ACC112 (cell line): Measurements from ENCODE around the gene CLEC14A.
A peak's percentile ranks its signal among the peaks of the same experiment; 100 is the strongest.

Experiments used
- H2AFZ ChIP-seq: fragments of 200-600 bp; sonication (generic); one replicate; pipeline ENCODE4 v1.6.0; 2017; ENCODE audit warnings: antibody characterized with exemption, low read length; ENCODE audit not compliant: unreplicated experiment
- H3K27ac ChIP-seq: fragments of 200-600 bp; sonication (generic); 2 replicates; pipeline ENCODE4 v1.5.1; 2014; ENCODE audit warnings: low read depth, mild to moderate bottlenecking, antibody characterized with exemption, low read length, moderate library complexity
- H3K27me3 ChIP-seq: fragments of 200-600 bp; sonication (generic); 2 replicates; pipeline ENCODE4 v1.6.1; 2014; ENCODE audit warnings: mild to moderate bottlenecking, antibody characterized with exemption, low read length, moderate library complexity, mixed read lengths; ENCODE audit not compliant: insufficient read depth
- H3K36me3 ChIP-seq: fragments of 200-600 bp; sonication (generic); 2 replicates; pipeline ENCODE4 v1.6.1; 2016; ENCODE audit warnings: mild to moderate bottlenecking, antibody characterized with exemption, low read length, moderate library complexity, mixed read lengths; ENCODE audit not compliant: insufficient read depth
- H3K4me1 ChIP-seq: fragments of 200-600 bp; sonication (generic); one replicate; pipeline ENCODE4 v1.6.1; 2016; ENCODE audit warnings: low read length, mixed read lengths; ENCODE audit not compliant: insufficient read depth, unreplicated experiment, control insufficient read depth
- H3K4me3 ChIP-seq: fragments of 200-600 bp; sonication (generic); 2 replicates; pipeline ENCODE4 v1.5.1; 2014; ENCODE audit warnings: mild to moderate bottlenecking, low read depth, low read length
- H3K79me2 ChIP-seq: fragments of 200-600 bp; sonication (generic); one replicate; pipeline ENCODE4 v1.6.0; 2016; ENCODE audit warnings: low read length; ENCODE audit not compliant: control insufficient read depth, unreplicated experiment, insufficient read depth

CLEC14A gene, protein sequence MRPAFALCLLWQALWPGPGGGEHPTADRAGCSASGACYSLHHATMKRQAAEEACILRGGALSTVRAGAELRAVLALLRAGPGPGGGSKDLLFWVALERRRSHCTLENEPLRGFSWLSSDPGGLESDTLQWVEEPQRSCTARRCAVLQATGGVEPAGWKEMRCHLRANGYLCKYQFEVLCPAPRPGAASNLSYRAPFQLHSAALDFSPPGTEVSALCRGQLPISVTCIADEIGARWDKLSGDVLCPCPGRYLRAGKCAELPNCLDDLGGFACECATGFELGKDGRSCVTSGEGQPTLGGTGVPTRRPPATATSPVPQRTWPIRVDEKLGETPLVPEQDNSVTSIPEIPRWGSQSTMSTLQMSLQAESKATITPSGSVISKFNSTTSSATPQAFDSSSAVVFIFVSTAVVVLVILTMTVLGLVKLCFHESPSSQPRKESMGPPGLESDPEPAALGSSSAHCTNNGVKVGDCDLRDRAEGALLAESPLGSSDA

DNA sequence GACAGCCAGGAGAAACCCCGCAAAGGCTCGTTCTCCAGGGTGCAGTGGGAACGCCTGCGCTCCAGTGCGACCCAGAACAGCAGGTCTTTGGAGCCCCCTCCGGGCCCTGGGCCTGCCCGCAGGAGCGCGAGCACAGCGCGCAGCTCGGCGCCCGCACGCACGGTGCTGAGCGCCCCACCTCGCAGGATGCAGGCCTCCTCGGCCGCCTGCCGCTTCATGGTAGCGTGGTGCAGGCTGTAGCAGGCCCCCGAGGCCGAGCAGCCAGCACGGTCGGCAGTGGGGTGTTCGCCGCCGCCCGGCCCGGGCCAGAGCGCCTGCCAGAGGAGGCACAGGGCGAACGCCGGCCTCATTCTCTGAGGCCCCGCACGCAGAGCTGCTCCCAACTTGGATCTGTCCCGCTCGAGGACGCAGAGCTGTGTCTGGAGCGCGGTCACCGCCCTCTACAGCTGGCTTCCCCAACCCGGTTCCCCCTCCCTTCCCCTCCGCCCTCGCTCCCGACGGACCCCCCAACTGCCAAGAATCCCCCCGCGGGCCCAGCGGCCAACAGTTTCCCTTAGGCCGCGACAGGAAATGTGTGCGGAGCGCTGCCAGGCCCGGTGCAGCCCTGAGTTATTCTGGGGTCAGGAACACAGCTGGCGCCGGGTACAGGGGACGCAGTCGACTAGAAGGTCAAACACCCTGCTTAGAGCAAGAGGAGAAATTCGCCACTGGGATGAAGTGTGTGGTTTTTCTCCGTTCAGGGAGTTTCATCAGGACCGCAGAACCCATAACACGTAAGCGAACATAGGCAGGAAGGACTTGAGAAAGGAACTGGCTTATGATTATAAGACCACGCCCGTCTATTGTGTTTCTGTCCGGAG, at the start of gene CLEC14A:
Gene CLEC14A (minus strand): TSS at position 421 of the 860 bp plus-strand sequence. CDS start 71 bp downstream, at position 350.
- Histone ChIP-seq H2AFZ (peak within 1 kb of the TSS; percentile 64), H3K27me3 (peaks cover 16% of the 10 kb centered on the region), H3K4me3 (peak within 1 kb of the TSS; percentile 64), H3K27ac (no peak within 1 kb of the TSS), H3K36me3 (no peaks in the 10 kb centered on the region), H3K4me1 (peaks cover 7% of the 10 kb centered on the region), H3K79me2 (no peaks in the 10 kb centered on the region)

DNA sequence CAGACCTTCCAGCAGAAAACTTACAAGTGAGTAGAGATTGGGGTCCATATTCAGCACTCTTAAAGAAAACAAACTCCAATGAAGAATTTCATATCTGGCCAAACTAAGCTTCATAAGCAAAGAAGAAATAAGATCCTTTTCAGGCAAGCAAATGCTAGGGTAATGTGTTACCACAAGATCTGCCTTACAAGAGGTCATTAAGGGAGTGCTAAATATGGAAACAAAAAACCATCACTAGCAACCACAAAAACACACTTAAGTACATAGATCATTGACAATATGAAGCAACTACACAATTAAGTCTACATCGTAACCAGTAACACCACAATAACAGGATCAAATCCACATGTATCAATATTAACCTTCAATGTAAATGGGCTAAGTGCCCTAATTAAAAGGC, 47.1 kb upstream of the CLEC14A start:
- no peak overlapping the region for H3K27ac ChIP-seq
- H3K36me3 ChIP-seq = no peaks in the 10 kb centered on the region
- H3K79me2 ChIP-seq = no peaks in the 10 kb centered on the region
- H2AFZ ChIP-seq = no peak overlapping the region
- H3K4me1 ChIP-seq = peaks cover under 1% of the 10 kb centered on the region
- no peaks in the 10 kb centered on the region for H3K27me3 ChIP-seq
- H3K4me3 ChIP-seq = no peak overlapping the region

DNA sequence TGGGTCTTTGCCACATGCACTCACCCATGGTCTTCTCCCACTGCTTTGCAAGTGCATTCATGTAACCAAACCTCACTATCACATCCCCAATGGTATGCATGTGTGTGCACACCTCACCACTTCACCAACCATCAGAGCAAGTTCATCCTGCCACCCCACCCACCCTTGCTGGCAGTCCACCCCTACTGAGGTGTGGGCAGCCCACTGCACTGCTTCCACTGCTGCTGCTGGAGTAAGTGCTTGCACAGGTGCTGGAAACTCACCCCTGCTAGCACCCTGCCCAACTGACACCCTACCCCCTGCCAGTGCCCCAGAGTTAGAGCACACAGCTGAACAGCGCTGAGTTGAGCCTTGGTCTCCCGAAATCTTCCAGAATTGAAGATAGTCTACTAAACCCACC, 46.1 kb upstream of the CLEC14A start:
- no peaks in the 10 kb centered on the region for H3K27me3 ChIP-seq
- peaks cover 8% of the 10 kb centered on the region for H3K4me1 ChIP-seq
- H3K79me2 ChIP-seq = no peaks in the 10 kb centered on the region
- H3K36me3 ChIP-seq = no peaks in the 10 kb centered on the region
- no peak overlapping the region for H3K4me3 ChIP-seq
- no peak overlapping the region for H2AFZ ChIP-seq
- H3K27ac ChIP-seq = no peak overlapping the region

DNA sequence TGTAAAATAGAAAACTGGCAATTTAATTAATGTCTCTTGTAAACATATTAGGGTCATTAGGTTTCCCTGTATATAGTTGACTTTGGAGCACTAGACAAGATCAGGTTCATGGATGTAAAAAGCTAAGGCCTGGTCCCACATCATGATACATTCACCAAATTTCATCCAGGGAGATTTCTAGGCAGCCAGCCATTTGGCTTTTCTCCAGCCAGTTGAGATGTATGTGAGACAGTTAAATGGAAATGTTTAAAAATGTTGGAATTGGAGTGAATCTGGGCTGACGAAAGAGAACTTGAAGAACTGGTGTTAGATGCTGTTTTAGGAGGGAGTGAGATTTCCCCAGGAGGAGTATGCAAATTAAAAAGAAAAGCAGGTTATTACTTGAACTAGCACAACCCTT, 41.8 kb upstream of the CLEC14A start:
- Histone ChIP-seq H2AFZ (no peak overlapping the region), H3K4me1 (peaks cover 8% of the 10 kb centered on the region), H3K27ac (no peak overlapping the region), H3K4me3 (no peak overlapping the region), H3K79me2 (no peaks in the 10 kb centered on the region), H3K27me3 (no peaks in the 10 kb centered on the region), H3K36me3 (no peaks in the 10 kb centered on the region)

DNA sequence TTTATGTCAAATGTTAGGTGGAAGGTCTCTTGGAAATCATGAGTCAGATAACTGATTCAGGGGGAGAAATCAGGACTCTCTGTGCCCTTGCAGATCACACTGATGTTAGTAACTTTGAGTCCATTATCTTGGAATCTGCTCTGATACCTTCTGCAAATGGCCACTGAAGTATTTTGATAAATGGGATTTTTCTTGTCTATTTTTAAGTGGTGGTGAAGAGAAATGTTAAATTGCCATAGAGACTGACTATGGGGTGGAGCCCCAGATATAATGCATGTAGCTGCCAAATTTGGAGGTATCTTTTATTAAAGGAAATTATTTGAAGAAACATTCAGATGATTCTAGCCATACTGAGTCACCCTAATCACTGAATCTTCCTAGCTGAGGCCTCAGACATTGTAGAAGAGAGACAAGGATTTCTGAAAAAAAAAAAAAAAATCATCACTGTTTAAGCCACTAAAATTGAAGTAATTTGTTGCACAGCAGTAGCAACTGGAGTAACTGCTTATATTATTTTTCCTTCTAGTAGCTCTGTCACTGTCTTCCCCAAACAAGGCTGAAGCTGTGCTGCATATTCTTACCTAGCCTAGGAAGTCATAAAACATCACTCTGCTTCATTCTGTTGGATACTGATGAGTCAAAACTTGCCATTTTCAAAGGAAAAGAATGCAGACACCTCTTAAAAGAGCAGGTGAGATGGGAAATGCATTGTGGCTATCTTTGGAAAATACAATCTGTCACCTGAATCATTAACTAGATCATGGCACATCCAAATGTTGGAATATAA, 36.0 kb upstream of the CLEC14A start:
- H3K4me1 ChIP-seq = peaks cover 30% of the 10 kb centered on the region

DNA sequence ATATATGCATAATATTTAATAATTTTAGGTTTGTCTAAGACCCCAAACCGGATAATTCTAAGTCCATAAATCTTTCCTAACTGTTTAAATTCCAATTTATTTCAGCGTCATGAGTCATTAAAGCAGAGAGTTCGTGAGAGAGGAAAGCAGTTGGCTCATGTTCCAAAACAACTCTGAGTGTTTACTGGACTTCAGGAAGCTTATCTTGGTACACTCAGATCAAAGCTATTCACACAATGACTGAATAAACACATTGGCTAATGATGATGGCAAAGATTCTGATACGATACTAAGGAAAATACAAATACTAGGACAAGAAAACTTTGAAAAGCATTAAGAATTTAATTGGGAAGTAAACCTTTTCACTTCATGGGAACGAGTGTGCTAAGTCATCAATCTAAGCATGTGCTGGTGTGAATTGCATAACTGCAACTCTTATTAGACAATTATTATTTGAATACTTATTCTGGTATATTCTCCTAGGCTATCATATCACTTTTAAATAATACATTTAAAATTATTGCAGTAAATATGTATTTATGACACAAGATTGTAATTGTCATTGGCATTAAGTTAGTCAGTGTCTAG, 34.8 kb upstream of the CLEC14A start:
- Histone ChIP-seq H2AFZ (no peak overlapping the region), H3K79me2 (no peaks in the 10 kb centered on the region), H3K36me3 (peaks cover 7% of the 10 kb centered on the region; the same call in 1 of the 2 replicates), H3K27ac (peak overlapping the region; percentile 93), H3K4me1 (peaks cover 36% of the 10 kb centered on the region), H3K4me3 (peak overlapping the region; percentile 14; the same call in 1 of the 2 replicates), H3K27me3 (no peaks in the 10 kb centered on the region)

More for the DNA sequence above, 36.0 kb upstream of the CLEC14A start:
- H3K79me2 ChIP-seq = no peaks in the 10 kb centered on the region
- H3K4me3 ChIP-seq = peak overlapping the region; percentile 14; the same call in 1 of the 2 replicates
- peak overlapping the region; percentile 93 for H3K27ac ChIP-seq
- peaks cover 7% of the 10 kb centered on the region; the same call in 1 of the 2 replicates for H3K36me3 ChIP-seq
- H3K27me3 ChIP-seq = no peaks in the 10 kb centered on the region
- peak overlapping the region; percentile 1 for H2AFZ ChIP-seq

DNA sequence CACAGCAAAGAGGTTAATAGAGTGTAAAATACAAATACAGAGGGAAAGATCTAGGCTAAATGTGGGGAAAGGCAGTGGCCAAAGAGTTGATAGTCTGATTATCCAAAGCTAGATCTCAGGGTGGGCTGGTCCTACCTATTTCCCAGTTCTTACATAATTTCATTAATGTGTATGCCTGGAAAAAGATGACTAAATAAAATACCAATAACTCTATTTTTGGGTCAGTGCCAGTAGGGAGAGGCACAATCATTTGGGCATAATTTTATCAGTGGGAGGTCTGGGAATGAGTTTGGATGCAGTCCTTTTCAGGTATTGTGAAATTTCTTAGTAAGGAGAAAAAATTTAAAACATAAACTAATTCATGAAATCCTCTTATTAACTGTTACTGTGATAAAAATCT, 30.6 kb upstream of the CLEC14A start:
- H3K79me2 ChIP-seq = no peaks in the 10 kb centered on the region
- no peaks in the 10 kb centered on the region for H3K27me3 ChIP-seq
- no peak overlapping the region for H3K4me3 ChIP-seq
- peaks cover 30% of the 10 kb centered on the region for H3K4me1 ChIP-seq
- H3K36me3 ChIP-seq = peaks cover 11% of the 10 kb centered on the region; the same call in 1 of the 2 replicates
- no peak overlapping the region for H2AFZ ChIP-seq
- H3K27ac ChIP-seq = peak overlapping the region; percentile 65

DNA sequence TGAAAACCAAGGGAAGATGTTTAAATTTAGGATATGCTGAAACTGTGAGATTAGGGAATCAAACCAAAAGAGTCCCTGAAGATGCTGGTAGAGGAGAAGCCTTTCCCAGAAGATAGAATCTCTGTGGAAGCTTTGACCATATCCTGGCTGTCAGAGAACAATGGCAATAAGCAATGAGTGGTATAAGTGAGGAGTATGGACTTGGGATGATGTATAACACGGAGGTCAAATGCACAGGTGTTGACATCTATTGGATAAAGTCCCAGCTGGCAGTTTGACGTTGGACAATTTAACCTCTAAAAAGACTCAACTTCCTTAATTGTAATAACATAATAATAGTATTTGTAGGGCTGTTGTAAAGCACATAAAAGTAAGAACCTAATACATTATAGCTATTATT, 30.1 kb upstream of the CLEC14A start:
- H3K4me3 ChIP-seq = no peak overlapping the region
- no peaks in the 10 kb centered on the region for H3K79me2 ChIP-seq
- peaks cover 11% of the 10 kb centered on the region; the same call in 1 of the 2 replicates for H3K36me3 ChIP-seq
- no peaks in the 10 kb centered on the region for H3K27me3 ChIP-seq
- peaks cover 25% of the 10 kb centered on the region for H3K4me1 ChIP-seq
- no peak overlapping the region for H2AFZ ChIP-seq
- H3K27ac ChIP-seq = no peak overlapping the region

DNA sequence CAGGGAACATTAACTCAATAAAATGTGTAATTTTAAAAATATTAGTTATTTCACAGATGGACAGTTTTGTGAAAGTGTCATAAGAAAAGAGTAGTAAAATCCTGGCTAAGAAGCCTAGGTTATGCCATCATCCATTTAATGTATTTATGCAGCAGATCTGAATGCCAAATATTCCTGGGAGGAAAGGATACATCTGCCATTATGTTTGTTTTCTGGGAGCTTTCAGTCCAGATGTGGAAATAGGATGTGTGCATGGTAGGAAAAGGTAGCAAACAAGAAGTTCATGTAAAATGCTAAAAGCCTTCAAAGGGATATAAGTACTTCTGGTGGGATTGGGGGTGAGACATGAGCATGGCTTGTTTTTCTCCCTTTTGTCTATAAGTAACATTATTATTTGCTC, 27.0 kb upstream of the CLEC14A start:
- Histone ChIP-seq H3K4me3 (no peak overlapping the region), H3K27me3 (no peaks in the 10 kb centered on the region), H3K27ac (no peak overlapping the region), H3K79me2 (no peaks in the 10 kb centered on the region), H3K4me1 (peaks cover 36% of the 10 kb centered on the region), H2AFZ (no peak overlapping the region), H3K36me3 (0 out of 2 replicates have a peak, but pooled peaks cover 4% of the 10 kb centered on the region)
